ENCODE measurements around the gene OPCML.

OPCML gene

GRCh38 chr11:132650969-132651720, 881.2 kb downstream of the OPCML start:
- no peak for DNase-seq (ENCODE audit: extremely low read depth in 1 of 2, low read depth in 1 of 2)

- DNase-seq (ENCODE audit: extremely low read depth in 1 of 2, low read depth in 1 of 2), result no peak
Measured at GRCh38 chr11:132649277-132649676, 883.0 kb downstream of the OPCML start.

- no peak for DNase-seq (ENCODE audit: extremely low read depth in 1 of 2, low read depth in 1 of 2)
Measured at GRCh38 chr11:132648851-132649250, 883.5 kb downstream of the OPCML start.

- no peak for DNase-seq (ENCODE audit: extremely low read depth in 1 of 2, low read depth in 1 of 2)
Measured at GRCh38 chr11:132646890-132647289, 885.4 kb downstream of the OPCML start.

GRCh38 chr11:132644520-132645239, 887.6 kb downstream of the OPCML start:
- DNase-seq (ENCODE audit: extremely low read depth in 1 of 2, low read depth in 1 of 2), result no peak

GRCh38 chr11:132643239-132643638, 889.1 kb downstream of the OPCML start:
- no peak for DNase-seq (ENCODE audit: extremely low read depth in 1 of 2, low read depth in 1 of 2)

GRCh38 chr11:132640952-132641351, 891.3 kb downstream of the OPCML start:
- no peak for DNase-seq (ENCODE audit: extremely low read depth in 1 of 2, low read depth in 1 of 2)

GRCh38 chr11:132639986-132640385, 892.3 kb downstream of the OPCML start:
- DNase-seq (ENCODE audit: extremely low read depth in 1 of 2, low read depth in 1 of 2), result no peak

- DNase-seq (ENCODE audit: extremely low read depth in 1 of 2, low read depth in 1 of 2), result no peak
Measured at GRCh38 chr11:132639403-132639802, 892.9 kb downstream of the OPCML start.

GRCh38 chr11:132638423-132638822, 893.9 kb downstream of the OPCML start:
- no peak for DNase-seq (ENCODE audit: extremely low read depth in 1 of 2, low read depth in 1 of 2)

GRCh38 chr11:132636523-132636922, 895.8 kb downstream of the OPCML start:
- DNase-seq (ENCODE audit: extremely low read depth in 1 of 2, low read depth in 1 of 2), result no peak

GRCh38 chr11:132632641-132633124, 899.6 kb downstream of the OPCML start:
- no peak for DNase-seq (ENCODE audit: extremely low read depth in 1 of 2, low read depth in 1 of 2)

GRCh38 chr11:132631989-132632388, 900.3 kb downstream of the OPCML start:
- no peak for DNase-seq (ENCODE audit: extremely low read depth in 1 of 2, low read depth in 1 of 2)

GRCh38 chr11:132627981-132628380, 904.3 kb downstream of the OPCML start:
- no peak for DNase-seq (ENCODE audit: extremely low read depth in 1 of 2, low read depth in 1 of 2)

- DNase-seq (ENCODE audit: extremely low read depth in 1 of 2, low read depth in 1 of 2), result no peak
Measured at GRCh38 chr11:132626446-132626845, 905.9 kb downstream of the OPCML start.

- DNase-seq (ENCODE audit: extremely low read depth in 1 of 2, low read depth in 1 of 2), result no peak
Measured at GRCh38 chr11:132623511-132623910, 908.8 kb downstream of the OPCML start.

- DNase-seq (ENCODE audit: extremely low read depth in 1 of 2, low read depth in 1 of 2), result no peak
Measured at GRCh38 chr11:132621976-132622580, 910.2 kb downstream of the OPCML start.

GRCh38 chr11:132620423-132620822, 911.9 kb downstream of the OPCML start:
- no peak for DNase-seq (ENCODE audit: extremely low read depth in 1 of 2, low read depth in 1 of 2)

GRCh38 chr11:132610791-132611190, 921.5 kb downstream of the OPCML start:
- no peak for DNase-seq (ENCODE audit: extremely low read depth in 1 of 2, low read depth in 1 of 2)

- no peak for DNase-seq (ENCODE audit: extremely low read depth in 1 of 2, low read depth in 1 of 2)
Measured at GRCh38 chr11:132610216-132610615, 922.1 kb downstream of the OPCML start.

GRCh38 chr11:132607575-132607974, 924.7 kb downstream of the OPCML start:
- no peak for DNase-seq (ENCODE audit: extremely low read depth in 1 of 2, low read depth in 1 of 2)
